Cardiac muscle cell (in vitro differentiated cells and primary cell): ENCODE results near the gene DCST2. TPM values are rescaled to one million over a fixed set of nuclear protein-coding genes. Genes with fewer than 3 reads are reported as not detected.

Source experiments
- DNase-seq, 2 donors: peaks; one replicate each; pipeline versions ENCODE4 v3.0.0 to v3.0.0-alpha.2; 2010 to 2017; ENCODE audit warnings: low read depth in 1 of 2, low spot score in 1 of 2
- H3K27ac ChIP-seq: fragments of 200-600 bp; sonication (generic); 2 replicates; pipeline ENCODE4 v1.5.1; 2016
- H3K27me3 ChIP-seq: fragments of 200-600 bp; sonication (generic); 2 replicates; pipeline ENCODE4 v1.6.0; 2016; ENCODE audit warnings: control low read depth
- H3K36me3 ChIP-seq: fragments of 200-600 bp; sonication (generic); 2 replicates; pipeline ENCODE4 v1.5.1; 2016; ENCODE audit warnings: control low read depth
- H3K4me1 ChIP-seq: fragments of 200-600 bp; sonication (generic); 2 replicates; pipeline ENCODE4 v1.8.1; 2017; ENCODE audit warnings: low read depth, mild to moderate bottlenecking, mixed run types
- H3K4me3 ChIP-seq: fragments of 200-600 bp; sonication (generic); 2 replicates; pipeline ENCODE4 v1.5.1; 2016; ENCODE audit warnings: mild to moderate bottlenecking
- H3K9me3 ChIP-seq: fragments of 200-600 bp; sonication (generic); 2 replicates; pipeline ENCODE4 v1.5.1; 2017; ENCODE audit warnings: low read depth, mild to moderate bottlenecking, control low read depth
- CTCF ChIP-seq: IDR thresholded peaks from 2 replicates; pipeline ENCODE4 v1.5.1; 2012; ENCODE audit warnings: low read depth, mild to moderate bottlenecking, low read length
- polyA plus RNA-seq: library from polyadenylated mRNA; unstranded; fragments of >200 nt; fragmentation: Nextera tagmentation; extraction: Ambion mirVana; gene quantifications from 2 replicates; pipeline ENCODE4 v1.2.1, GENCODE V29; 2016
- total RNA-seq: library from RNA; depleted of rRNA; stranded (reverse); fragments of >200 nt; gene quantifications from 2 replicates; pipeline ENCODE4 v1.2.3, GENCODE V29; 2016

Gene DCST2
- total and polyA plus RNA-seq, 2 experiments from 2014 or later: 1.1 to 5.4 TPM

GRCh38 chr1:155080312-155081228, 47.0 kb upstream of the DCST2 start:
- peak in 1 of 2 donors; percentile 97 for DNase-seq
- H3K27me3 ChIP-seq: peaks cover 26% of the 10 kb centered on the region
- TF ChIP-seq CTCF: no peak
- no peaks in the 10 kb centered on the region for H3K9me3 ChIP-seq
- H3K27ac ChIP-seq: no peak overlapping the region
- H3K4me1 ChIP-seq: peaks cover 10% of the 10 kb centered on the region
- H3K36me3 ChIP-seq: no peaks in the 10 kb centered on the region
- peak overlapping the region; percentile 45 for H3K4me3 ChIP-seq

- Histone ChIP-seq H3K9me3 (no peaks in the 10 kb centered on the region), H3K4me3 (peak overlapping the region; percentile 45), H3K27me3 (peaks cover 26% of the 10 kb centered on the region), H3K4me1 (peaks cover 10% of the 10 kb centered on the region), H3K27ac (no peak overlapping the region), H3K36me3 (no peaks in the 10 kb centered on the region)
- no peak for TF ChIP-seq CTCF
- DNase-seq: peak in 1 of 2 donors; percentile 59
Measured at GRCh38 chr1:155079487-155080311, 46.1 kb upstream of the DCST2 start.

DNA sequence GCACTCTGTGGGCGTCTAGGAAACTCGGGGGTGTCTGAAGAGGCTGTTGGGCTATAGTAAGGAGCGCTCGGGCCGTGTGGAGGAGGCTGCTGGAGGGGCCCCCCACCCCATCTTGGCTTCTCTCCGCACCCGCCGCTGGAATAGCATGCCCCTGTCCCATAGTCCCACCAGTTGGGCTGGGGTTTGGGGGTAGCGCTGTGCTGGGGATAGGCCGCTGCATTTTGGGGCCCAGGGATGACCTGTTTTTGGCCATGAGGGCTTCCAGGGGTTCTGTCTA, 45.6 kb upstream of the DCST2 start:
- H3K36me3 ChIP-seq: no peaks in the 10 kb centered on the region
- DNase-seq: no peak
- no peaks in the 10 kb centered on the region for H3K9me3 ChIP-seq
- H3K27ac ChIP-seq: no peak overlapping the region
- peaks cover 10% of the 10 kb centered on the region for H3K4me1 ChIP-seq
- peak overlapping the region; percentile 45 for H3K4me3 ChIP-seq
- no peak for TF ChIP-seq CTCF
- peaks cover 26% of the 10 kb centered on the region for H3K27me3 ChIP-seq

DNA sequence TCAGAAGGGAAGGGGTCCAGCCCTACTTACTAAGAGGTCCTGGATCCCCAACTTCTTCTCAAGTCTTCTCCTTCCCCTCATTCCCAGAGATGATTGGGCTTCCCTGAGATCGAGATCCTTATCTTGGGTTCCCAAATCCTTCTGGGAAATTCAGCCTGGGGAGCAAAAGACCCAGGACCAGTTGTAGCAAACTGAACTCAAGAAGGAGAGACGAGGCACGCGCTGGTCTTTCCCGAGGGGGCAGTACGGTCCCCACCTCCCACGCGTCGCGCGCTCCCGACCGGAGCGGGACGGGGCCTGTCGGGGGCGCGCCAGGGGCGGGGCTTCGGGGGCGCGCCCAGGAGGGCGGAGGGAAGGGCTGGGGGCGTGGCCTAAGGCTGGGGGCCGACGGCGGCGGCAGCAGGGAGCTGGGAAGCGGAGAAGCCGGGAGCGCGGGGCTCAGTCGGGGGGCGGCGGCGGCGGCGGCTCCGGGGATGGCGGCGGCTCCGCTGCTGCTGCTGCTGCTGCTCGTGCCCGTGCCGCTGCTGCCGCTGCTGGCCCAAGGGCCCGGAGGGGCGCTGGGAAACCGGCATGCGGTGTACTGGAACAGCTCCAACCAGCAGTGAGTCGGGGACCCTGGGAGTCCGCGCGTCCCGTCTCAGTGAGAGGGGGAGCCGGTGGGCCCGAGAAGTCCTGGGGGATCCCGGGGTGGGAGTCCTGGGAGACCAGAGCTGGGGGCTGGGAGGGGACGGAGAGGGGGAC, 45.1 kb upstream of the DCST2 start, which contains the start of gene EFNA3:
EFNA3 (plus strand) TSS at position 369 of the 741 bp plus-strand sequence; CDS start at position 474, 105 bp downstream.
- peak; percentile 61 to 84 for DNase-seq
- Histone ChIP-seq H3K36me3 (no peaks in the 10 kb centered on the region), H3K27ac (no peak within 1 kb of the TSS), H3K27me3 (peaks cover 26% of the 10 kb centered on the region), H3K4me1 (peaks cover 10% of the 10 kb centered on the region), H3K4me3 (peak within 1 kb of the TSS; percentile 45), H3K9me3 (no peaks in the 10 kb centered on the region)
- no peak for TF ChIP-seq CTCF

GRCh38 chr1:155077758-155078445, 44.3 kb upstream of the DCST2 start:
- TF ChIP-seq CTCF: no peak
- H3K9me3 ChIP-seq: no peaks in the 10 kb centered on the region
- H3K27me3 ChIP-seq: peaks cover 22% of the 10 kb centered on the region
- DNase-seq: peak in 1 of 2 donors; percentile 18
- no peak overlapping the region for H3K27ac ChIP-seq
- H3K4me3 ChIP-seq: no peak overlapping the region
- peaks cover 10% of the 10 kb centered on the region for H3K4me1 ChIP-seq
- no peaks in the 10 kb centered on the region for H3K36me3 ChIP-seq
